ENCODE data around the gene CRP.
"Not testable (repeated sequence)": the region's sequence is repeated elsewhere in the genome, so short reads cannot be mapped to it uniquely, and the experiment has no call there.

Gene CRP

GRCh38 chr1:159700312-159700711, 14.1 kb downstream of the CRP start:
- FAIRE-seq = no peak
- DNase-seq (ENCODE audit: low spot score) = no peak

- no peak for FAIRE-seq
- no peak for DNase-seq (ENCODE audit: low spot score)
Measured at GRCh38 chr1:159699653-159700052, 14.7 kb downstream of the CRP start.

- no peak for FAIRE-seq
- no peak for DNase-seq (ENCODE audit: low spot score)
Measured at GRCh38 chr1:159699246-159699645, 15.1 kb downstream of the CRP start.

DNA sequence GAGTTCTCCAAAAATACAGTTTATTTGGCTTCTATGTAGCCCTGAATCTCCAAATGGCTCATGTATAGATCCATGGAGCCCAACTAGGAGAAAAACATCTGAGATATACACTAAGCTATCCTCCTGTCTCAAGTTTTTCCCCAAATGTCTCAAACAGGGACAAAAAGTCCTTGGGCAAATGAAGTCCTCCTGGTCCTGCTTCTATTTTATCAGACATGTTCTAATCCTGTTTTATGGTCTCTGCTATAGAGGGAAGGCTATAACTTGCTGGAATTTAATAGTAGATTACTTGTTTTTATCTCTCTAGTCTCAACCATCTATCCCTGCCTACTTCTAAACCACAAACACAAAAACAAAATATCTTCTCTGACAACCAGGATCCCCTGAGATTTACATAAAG, 26.9 kb downstream of the CRP start:
- FAIRE-seq (no peak), DNase-seq (ENCODE audit: low spot score) (no peak)

DNA sequence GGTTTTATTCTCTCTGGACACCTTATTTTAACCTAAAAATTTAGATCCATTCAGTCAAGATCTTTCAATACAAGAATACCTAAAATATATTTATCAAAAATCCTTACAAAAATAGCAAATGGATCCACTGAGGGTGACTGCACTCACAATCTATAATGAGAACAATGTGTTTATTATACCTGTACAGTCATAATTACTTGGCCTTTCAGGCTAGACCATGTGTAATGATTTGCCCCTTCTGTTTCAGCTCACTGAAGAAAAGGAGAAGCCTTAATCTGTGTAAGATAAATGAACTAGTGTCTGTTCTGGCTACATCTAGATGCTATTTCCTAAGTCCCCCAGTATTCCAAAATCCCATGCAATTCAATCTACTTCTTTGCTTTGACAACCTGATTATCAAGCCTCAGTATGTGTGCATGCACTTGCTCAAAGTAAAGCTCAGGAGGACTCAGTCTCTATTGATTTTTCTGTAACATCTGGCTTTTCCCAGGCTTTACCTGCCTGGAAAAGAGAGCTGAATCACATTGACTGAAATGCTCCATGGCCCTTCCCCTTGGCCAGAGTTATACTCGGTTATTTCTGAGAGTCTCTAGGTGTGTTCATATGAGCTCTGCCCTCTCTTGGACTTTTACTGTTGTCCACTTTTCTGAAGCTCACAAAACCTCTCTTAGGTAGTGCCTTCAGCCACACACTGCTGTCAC, 27.6 kb downstream of the CRP start:
- FAIRE-seq = no peak
- no peak for DNase-seq (ENCODE audit: low spot score)

DNA sequence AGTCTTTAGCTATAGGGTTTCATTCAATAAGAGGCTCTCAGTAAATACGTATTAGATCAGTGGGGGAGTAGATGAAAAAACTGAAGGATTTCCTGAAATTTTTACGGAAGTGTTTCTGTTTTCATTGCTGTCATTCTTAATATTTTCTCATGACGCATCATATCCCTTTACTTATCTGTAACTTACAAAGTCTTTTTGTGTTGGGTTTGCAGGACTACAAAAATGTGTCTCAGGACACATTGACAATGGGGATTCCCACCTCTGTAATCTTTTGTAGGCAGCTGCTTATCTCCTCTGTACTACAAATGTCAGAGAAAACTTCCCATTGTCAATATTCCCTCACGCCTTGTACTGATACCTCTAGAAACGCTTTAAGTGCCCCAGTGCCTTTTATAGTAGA, 35.5 kb downstream of the CRP start:
- DNase-seq (ENCODE audit: low spot score) (no peak), FAIRE-seq (no peak)

DNA sequence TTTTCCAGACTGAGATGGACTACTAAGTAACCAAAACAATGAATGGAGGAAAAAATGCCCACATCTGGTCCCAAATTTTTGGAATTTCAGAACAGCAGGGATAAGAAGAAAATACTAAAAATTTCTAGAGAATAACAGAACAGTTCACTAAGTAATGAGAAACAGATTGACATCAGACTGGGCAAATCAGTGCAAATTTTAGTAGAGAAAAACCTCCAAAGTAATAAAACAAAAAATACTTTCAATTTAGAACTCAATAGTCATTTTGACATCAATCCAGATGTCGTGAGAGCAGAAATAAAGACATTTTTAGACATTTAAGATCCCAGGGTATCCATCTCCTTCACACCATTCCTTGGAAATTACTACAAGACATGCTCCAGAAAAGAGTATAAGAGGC, 39.3 kb downstream of the CRP start:
- DNase-seq (ENCODE audit: low spot score) = no peak
- no peak for FAIRE-seq

- FAIRE-seq; DNase-seq (ENCODE audit: low spot score): not testable (repeated sequence)
Measured at GRCh38 chr1:159672390-159672789, 42.0 kb downstream of the CRP start.

DNA sequence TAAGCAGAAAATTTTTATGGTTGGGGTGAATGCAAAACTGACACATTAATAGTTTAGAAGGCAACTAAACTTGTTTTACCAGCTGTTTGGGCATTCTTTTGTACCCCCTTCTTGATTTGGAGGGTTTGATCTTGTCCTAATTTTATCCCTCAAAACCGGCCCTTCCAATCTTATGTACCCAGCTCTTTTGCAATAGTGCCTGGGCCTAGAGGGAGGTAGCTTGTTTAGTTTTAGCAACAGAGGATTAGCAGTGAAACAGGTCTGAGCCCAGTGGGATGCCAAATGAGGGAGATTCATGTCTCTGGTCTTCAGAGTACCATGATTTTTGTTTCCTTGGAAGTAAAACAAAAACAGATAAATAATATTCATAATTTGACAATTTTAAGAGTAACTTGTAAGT, 45.1 kb downstream of the CRP start:
- FAIRE-seq (no peak), DNase-seq (ENCODE audit: low spot score) (no peak)

GRCh38 chr1:159668739-159669138, 45.6 kb downstream of the CRP start:
- FAIRE-seq (no peak), DNase-seq (ENCODE audit: low spot score) (no peak)

- DNase-seq (ENCODE audit: low spot score) = no peak
- no peak for FAIRE-seq
Measured at GRCh38 chr1:159664247-159664646, 50.1 kb downstream of the CRP start.

DNA sequence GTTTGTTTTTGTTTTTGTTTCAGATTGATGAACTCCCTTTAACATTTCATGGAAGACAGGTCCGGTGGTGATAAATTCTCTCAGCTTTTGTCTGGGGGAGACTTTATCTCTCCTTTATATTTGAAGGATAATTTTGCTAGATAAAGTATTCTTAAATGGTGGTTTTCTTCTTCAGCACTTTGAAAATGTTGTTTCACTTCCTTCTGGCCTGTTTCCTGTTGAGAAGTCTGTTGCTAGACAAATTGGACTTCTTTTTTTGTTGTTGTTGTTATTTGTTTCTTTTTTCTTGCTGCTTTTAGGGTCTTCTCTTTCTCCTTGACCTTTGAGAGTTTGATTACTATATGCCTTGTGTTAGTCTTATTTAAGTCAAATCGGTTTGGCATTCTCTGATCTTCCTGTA, 50.8 kb downstream of the CRP start:
- no peak for DNase-seq (ENCODE audit: low spot score)
- no peak for FAIRE-seq
